ENCODE measurements around the gene PARVA. TPM values are rescaled to one million over a fixed set of nuclear protein-coding genes. Genes with fewer than 3 reads are reported as not detected.

The PARVA gene
- total RNA-seq, result 27.9 and 46.0 TPM in 2 replicates

GRCh38 chr11:12377106-12377823 is at the start of gene PARVA:
TSS of gene PARVA (plus strand) at chr11:12377571. CDS start at chr11:12377648, 77 bp downstream.

